HG02678 (cell line): ENCODE measurements around the gene RAB8B.

Source experiments
- ATAC-seq: cut with Tn5 transposase; IDR thresholded peaks from one replicate; pipeline ENCODE4 v1.9.1; 2021; ENCODE audit warnings: mild to moderate bottlenecking, moderate library complexity; ENCODE audit not compliant: unreplicated experiment

RAB8B gene

GRCh38 chr15:63301088-63301487 lies 111.7 kb downstream of the RAB8B start:
- no peak for ATAC-seq

- no peak for ATAC-seq
Measured at GRCh38 chr15:63305260-63305659, 115.9 kb downstream of the RAB8B start.

- no peak for ATAC-seq
Measured at GRCh38 chr15:63306492-63307073, 117.2 kb downstream of the RAB8B start.

GRCh38 chr15:63308491-63308890 lies 119.1 kb downstream of the RAB8B start:
- no peak for ATAC-seq

GRCh38 chr15:63308947-63309346 lies 119.5 kb downstream of the RAB8B start:
- ATAC-seq = no peak

GRCh38 chr15:63310646-63311045 lies 121.2 kb downstream of the RAB8B start:
- ATAC-seq = no peak

- no peak for ATAC-seq
Measured at GRCh38 chr15:63312286-63312685, 122.9 kb downstream of the RAB8B start.

- ATAC-seq = no peak
Measured at GRCh38 chr15:63313825-63314224, 124.4 kb downstream of the RAB8B start.

GRCh38 chr15:63314409-63314808 lies 125.0 kb downstream of the RAB8B start:
- ATAC-seq = no peak
